NCI-H1092 treated with DMSO at 0.1 percent for 48 hours (cell line): ENCODE measurements around the gene RAB31.
"Not testable (repeated sequence)": the region's sequence is repeated elsewhere in the genome, so short reads cannot be mapped to it uniquely, and the experiment has no call there.

Source experiments
- DNase-seq: peaks from one replicate; lab custom pipeline; 2025; lab: John Stamatoyannopoulos, UW

The RAB31 gene

GRCh38 chr18:9758624-9759075, 50.5 kb downstream of the RAB31 start:
- DNase-seq, result no peak

- DNase-seq, result no peak
These were observed 52.5 kb downstream of the RAB31 start for GRCh38 chr18:9760641-9761040.

- no peak for DNase-seq
These were observed 54.4 kb downstream of the RAB31 start for GRCh38 chr18:9762526-9762925.

- DNase-seq, result no peak
These were observed 55.1 kb downstream of the RAB31 start for GRCh38 chr18:9763157-9763556.

- no peak for DNase-seq
These were observed 55.9 kb downstream of the RAB31 start for GRCh38 chr18:9764011-9764481.

- no peak for DNase-seq
These were observed 57.4 kb downstream of the RAB31 start for GRCh38 chr18:9765501-9765900.

- no peak for DNase-seq
These were observed 58.0 kb downstream of the RAB31 start for GRCh38 chr18:9766076-9766481.

- no peak for DNase-seq
These were observed 58.6 kb downstream of the RAB31 start for GRCh38 chr18:9766740-9767139.

GRCh38 chr18:9768071-9768691, 60.1 kb downstream of the RAB31 start:
- not testable (repeated sequence) for DNase-seq

- not testable (repeated sequence) for DNase-seq
These were observed 62.0 kb downstream of the RAB31 start for GRCh38 chr18:9770111-9770510.

- DNase-seq, result peak; percentile 27
These were observed 63.3 kb downstream of the RAB31 start for GRCh38 chr18:9771261-9771976.

GRCh38 chr18:9771977-9772660, 64.0 kb downstream of the RAB31 start:
- DNase-seq, result no peak

- DNase-seq, result no peak
These were observed 65.0 kb downstream of the RAB31 start for GRCh38 chr18:9772847-9773677.

- DNase-seq, result no peak
These were observed 66.0 kb downstream of the RAB31 start for GRCh38 chr18:9774150-9774549.

- DNase-seq, result no peak
These were observed 67.1 kb downstream of the RAB31 start for GRCh38 chr18:9775178-9775577.

GRCh38 chr18:9779630-9780029, 71.5 kb downstream of the RAB31 start:
- no peak for DNase-seq

GRCh38 chr18:9782073-9782857, 74.2 kb downstream of the RAB31 start:
- DNase-seq, result no peak

- DNase-seq, result no peak
These were observed 78.5 kb downstream of the RAB31 start for GRCh38 chr18:9786631-9787030.

GRCh38 chr18:9787036-9787435, 78.9 kb downstream of the RAB31 start:
- DNase-seq, result no peak

- DNase-seq, result no peak
These were observed 79.6 kb downstream of the RAB31 start for GRCh38 chr18:9787712-9788111.

- no peak for DNase-seq
These were observed 80.0 kb downstream of the RAB31 start for GRCh38 chr18:9788140-9788539.
